ENCODE measurements around the gene PLEKHS1. TPM values are rescaled to one million over a fixed set of nuclear protein-coding genes. Genes with fewer than 3 reads are reported as not detected.
A peak's percentile ranks its signal among the peaks of the same experiment; 100 is the strongest.
"Not testable (repeated sequence)": the region's sequence is repeated elsewhere in the genome, so short reads cannot be mapped to it uniquely, and the experiment has no call there.

Gene PLEKHS1
- total RNA-seq, 2 donors from 2014 or later, result 0.84 to 13.3 TPM

- Histone ChIP-seq H3K4me1 (no peaks in the 10 kb centered on the region), H3K4me3 (no peak overlapping the region), H3K36me3 (no peaks in the 10 kb centered on the region), H3K27ac (no peak overlapping the region), H3K27me3 (no peaks in the 10 kb centered on the region), H3K9ac (ENCODE audit: low read depth in 2 of 2, low read length in 2 of 2) (no peak overlapping the region), H3K9me3 (no peaks in the 10 kb centered on the region)
- TF ChIP-seq CTCF (IDR thresholded peaks at IDR 0.05), result no peak
- intact Hi-C loops (cut with DNase I), result no loop called here
- no peak for DNase-seq
Measured at GRCh38 chr10:113762083-113762482, 10.6 kb downstream of the PLEKHS1 start.

GRCh38 chr10:113764582-113764981 lies 13.1 kb downstream of the PLEKHS1 start:
- no peak overlapping the region for H3K9ac ChIP-seq (ENCODE audit: low read depth in 2 of 2, low read length in 2 of 2)
- H3K27me3 ChIP-seq, result no peaks in the 10 kb centered on the region
- TF ChIP-seq CTCF (IDR thresholded peaks at IDR 0.05), result no peak
- no peak for DNase-seq
- H3K9me3 ChIP-seq, result no peaks in the 10 kb centered on the region
- H3K27ac ChIP-seq, result no peak overlapping the region
- H3K4me1 ChIP-seq, result no peaks in the 10 kb centered on the region
- H3K36me3 ChIP-seq, result no peaks in the 10 kb centered on the region
- intact Hi-C loops (cut with DNase I), result no loop called here
- H3K4me3 ChIP-seq, result no peak overlapping the region

GRCh38 chr10:113765910-113766309 lies 14.4 kb downstream of the PLEKHS1 start:
- no peaks in the 10 kb centered on the region for H3K9me3 ChIP-seq
- no peak overlapping the region for H3K4me3 ChIP-seq
- no peak for DNase-seq
- TF ChIP-seq CTCF (IDR thresholded peaks at IDR 0.05), result no peak
- intact Hi-C loops (cut with DNase I), result no loop called here
- no peaks in the 10 kb centered on the region for H3K27me3 ChIP-seq
- no peaks in the 10 kb centered on the region for H3K36me3 ChIP-seq
- peak overlapping the region in 1 of 2 donors; percentile 38 for H3K9ac ChIP-seq (ENCODE audit: low read depth in 2 of 2, low read length in 2 of 2)
- no peak overlapping the region for H3K27ac ChIP-seq
- no peaks in the 10 kb centered on the region for H3K4me1 ChIP-seq

- Histone ChIP-seq H3K4me1 (no peaks in the 10 kb centered on the region), H3K36me3 (no peaks in the 10 kb centered on the region)
- intact Hi-C loops (cut with DNase I), result no loop called here
Measured at GRCh38 chr10:113767222-113767621, 15.7 kb downstream of the PLEKHS1 start.

GRCh38 chr10:113770346-113770745 lies 18.9 kb downstream of the PLEKHS1 start:
- Histone ChIP-seq H3K4me3 (no peak overlapping the region), H3K27me3 (no peaks in the 10 kb centered on the region), H3K9me3 (no peaks in the 10 kb centered on the region), H3K4me1 (no peaks in the 10 kb centered on the region), H3K27ac (no peak overlapping the region), H3K36me3 (no peaks in the 10 kb centered on the region), H3K9ac (ENCODE audit: low read depth in 2 of 2, low read length in 2 of 2) (no peak overlapping the region)
- no peak for TF ChIP-seq CTCF (IDR thresholded peaks at IDR 0.05)
- no peak for DNase-seq
- intact Hi-C loops (cut with DNase I), result no loop called here

More at GRCh38 chr10:113767222-113767621, 15.7 kb downstream of the PLEKHS1 start:
- TF ChIP-seq CTCF (IDR thresholded peaks at IDR 0.05), result no peak
- Histone ChIP-seq H3K9me3 (no peaks in the 10 kb centered on the region), H3K9ac (ENCODE audit: low read depth in 2 of 2, low read length in 2 of 2) (no peak overlapping the region), H3K27me3 (no peaks in the 10 kb centered on the region), H3K4me3 (no peak overlapping the region), H3K27ac (no peak overlapping the region)
- DNase-seq, result no peak

- intact Hi-C loops (cut with DNase I); DNase-seq; H3K9me3 ChIP-seq; H3K4me3 ChIP-seq; H3K4me1 ChIP-seq; H3K36me3 ChIP-seq; H3K27ac ChIP-seq; H3K27me3 ChIP-seq; H3K9ac ChIP-seq (ENCODE audit: low read depth in 2 of 2, low read length in 2 of 2): not testable (repeated sequence)
Measured at GRCh38 chr10:113771131-113771530, 19.6 kb downstream of the PLEKHS1 start.

All from colonic mucosa (tissue), 4 donors.